Endodermal cell (in vitro differentiated cells): Measurements from ENCODE around the gene BATF2. TPM values are rescaled to one million over a fixed set of nuclear protein-coding genes. Genes with fewer than 3 reads are reported as not detected.

Experiments
- DNase-seq: peaks from one replicate; pipeline ENCODE4 v3.0.0-alpha.2; 2017
- H3K27ac ChIP-seq: 2 replicates; pipeline ENCODE4 v1.5.1; 2013; ENCODE audit warnings: mild to moderate bottlenecking, low read depth, low read length, moderate library complexity
- H3K27me3 ChIP-seq: 2 replicates; pipeline ENCODE4 v1.6.1; 2013; ENCODE audit warnings: mild to moderate bottlenecking, low read length, moderate library complexity; ENCODE audit not compliant: insufficient read depth, control insufficient read depth, poor library complexity, severe bottlenecking
- H3K36me3 ChIP-seq: 2 replicates; pipeline ENCODE4 v1.7.0; 2013; ENCODE audit warnings: mild to moderate bottlenecking, low read length, moderate library complexity; ENCODE audit not compliant: control insufficient read depth, insufficient read depth
- H3K4me1 ChIP-seq: one replicate; pipeline ENCODE4 v1.7.0; 2013; ENCODE audit warnings: low read length; ENCODE audit not compliant: control insufficient read depth, insufficient read depth
- H3K4me3 ChIP-seq: 2 replicates; pipeline ENCODE4 v1.5.1; 2013; ENCODE audit warnings: mild to moderate bottlenecking, low read length, moderate library complexity
- H3K9ac ChIP-seq: 2 replicates; pipeline ENCODE4 v1.6.1; 2013; ENCODE audit warnings: mild to moderate bottlenecking, low read length, moderate library complexity; ENCODE audit not compliant: poor library complexity, severe bottlenecking; ENCODE audit errors: extremely low read depth
- H3K9me3 ChIP-seq: 2 replicates; pipeline ENCODE4 v1.6.1; 2013; ENCODE audit warnings: mild to moderate bottlenecking, low read length, moderate library complexity; ENCODE audit not compliant: control insufficient read depth
- H3K27ac Mint-ChIP-seq: 2 replicates; pipeline ENCODE4 v1.8.0; 2020; ENCODE audit warnings: mixed read lengths
- H3K27me3 Mint-ChIP-seq: 2 replicates; pipeline ENCODE4 v1.8.0; 2021; ENCODE audit warnings: mild to moderate bottlenecking, mixed read lengths; ENCODE audit not compliant: insufficient read depth
- H3K36me3 Mint-ChIP-seq: 2 replicates; pipeline ENCODE4 v1.8.0; 2020; ENCODE audit warnings: low read depth, mixed read lengths
- H3K4me1 Mint-ChIP-seq: 2 replicates; pipeline ENCODE4 v1.8.0; 2020; ENCODE audit warnings: mixed read lengths
- H3K4me3 Mint-ChIP-seq: 2 replicates; pipeline ENCODE4 v1.8.0; 2020; ENCODE audit warnings: mild to moderate bottlenecking, moderate library complexity, mixed read lengths
- H3K9me3 Mint-ChIP-seq: 2 replicates; pipeline ENCODE4 v1.8.0; 2020; ENCODE audit warnings: mild to moderate bottlenecking, mixed read lengths
- CTCF ChIP-seq: fragments of 200-600 bp; sonication (generic); conservative IDR thresholded peaks from 2 replicates; pipeline ENCODE4 v1.5.0; 2021; ENCODE audit warnings: antibody characterized with exemption, mild to moderate bottlenecking
- WGBS, 2 experiments: methylation state at CpG; one replicate each; pipeline versions ENCODE4 v1.1.5 to v1.1.7; 2013; ENCODE audit warnings: missing lambda C conversion rate in 2 of 2, mixed read lengths in 1 of 2; ENCODE audit not compliant: insufficient coverage in 1 of 2, insufficient read length in 1 of 2; 5-methylcytosine and 5-hydroxymethylcytosine counted together
- total RNA-seq, 2 donors: library from RNA; stranded (reverse); fragmentation: NEBNext Ultra II Directional in 1 of 2; extraction: Animal tissue kit (Norgen Biotek cat#: 25700) in 1 of 2; gene quantifications; 2 replicates in 1 of 2; 3 replicates in 1 of 2; pipeline ENCODE4 v1.2.1, GENCODE V29; 2021

BATF2 gene
- total RNA-seq, 2 donors from 2014 or later, result 0.27 TPM; not detected in 1

GRCh38 chr11:65043881-65044501, 47.2 kb upstream of the BATF2 start:
- H3K27ac ChIP-seq, result no peak overlapping the region
- Mint-ChIP-seq H3K4me1 (peaks cover 6% of the 10 kb centered on the region), H3K4me3 (no peak overlapping the region), H3K27ac (no peak overlapping the region), H3K36me3 (peaks cover 10% of the 10 kb centered on the region), H3K9me3 (no peaks in the 10 kb centered on the region), H3K27me3 (peaks cover 9% of the 10 kb centered on the region)
- H3K4me3 ChIP-seq, result no peak overlapping the region
- H3K9me3 ChIP-seq, result no peaks in the 10 kb centered on the region
- TF ChIP-seq CTCF, result no peak
- H3K27me3 ChIP-seq, result no peaks in the 10 kb centered on the region
- WGBS, 2 experiments, result 95 to 97% methylated on average over 22 to 23 of the region's 23 CpGs
- no peak overlapping the region for H3K9ac ChIP-seq
- no peak for DNase-seq
- peaks cover 7% of the 10 kb centered on the region for H3K36me3 ChIP-seq
- no peaks in the 10 kb centered on the region for H3K4me1 ChIP-seq

- H3K4me1 ChIP-seq, result no peaks in the 10 kb centered on the region
- Mint-ChIP-seq H3K9me3 (no peaks in the 10 kb centered on the region), H3K4me3 (peak overlapping the region; percentile 77), H3K27ac (no peak overlapping the region), H3K4me1 (peaks cover 3% of the 10 kb centered on the region), H3K36me3 (peaks cover 15% of the 10 kb centered on the region), H3K27me3 (peaks cover 4% of the 10 kb centered on the region)
- 94 to 95% methylated on average over 5 to 6 of the region's 6 CpGs for WGBS, 2 experiments
- peaks cover 12% of the 10 kb centered on the region for H3K36me3 ChIP-seq
- H3K9me3 ChIP-seq, result no peaks in the 10 kb centered on the region
- TF ChIP-seq CTCF, result no peak
- no peak for DNase-seq
- peak overlapping the region; percentile 84 for H3K4me3 ChIP-seq
- no peak overlapping the region for H3K9ac ChIP-seq
- H3K27me3 ChIP-seq, result no peaks in the 10 kb centered on the region
- no peak overlapping the region for H3K27ac ChIP-seq
These were observed 46.1 kb upstream of the BATF2 start for GRCh38 chr11:65042891-65043290.

GRCh38 chr11:65040847-65041622, 44.3 kb upstream of the BATF2 start, which contains the start of gene SAC3D1:
Gene SAC3D1, plus strand, starts transcription at chr11:65041210. Its CDS starts 83 bp downstream, at chr11:65041293.
- Mint-ChIP-seq H3K4me1 (peaks cover 2% of the 10 kb centered on the region), H3K4me3 (peak within 1 kb of the TSS; percentile 77), H3K27me3 (no peaks in the 10 kb centered on the region), H3K9me3 (no peaks in the 10 kb centered on the region), H3K36me3 (peaks cover 19% of the 10 kb centered on the region), H3K27ac (peak within 1 kb of the TSS; percentile 96)
- H3K9ac ChIP-seq, result peak within 1 kb of the TSS; percentile 63
- peak; percentile 97 for DNase-seq
- no peaks in the 10 kb centered on the region for H3K27me3 ChIP-seq
- H3K4me3 ChIP-seq, result peak within 1 kb of the TSS; percentile 84
- WGBS, 2 experiments, result 0% methylated on average over 39 to 91 of the region's 91 CpGs
- no peaks in the 10 kb centered on the region for H3K4me1 ChIP-seq
- no peak for TF ChIP-seq CTCF
- peak within 1 kb of the TSS; percentile 91 for H3K27ac ChIP-seq
- no peaks in the 10 kb centered on the region for H3K9me3 ChIP-seq
- peaks cover 12% of the 10 kb centered on the region for H3K36me3 ChIP-seq
